GM18511 (cell line): ENCODE data around the gene MTCL1.

Source experiments
- ATAC-seq: cut with Tn5 transposase; IDR thresholded peaks from one replicate; pipeline ENCODE4 v1.9.1; 2021; ENCODE audit warnings: mild to moderate bottlenecking, moderate library complexity; ENCODE audit not compliant: unreplicated experiment

MTCL1 gene

DNA sequence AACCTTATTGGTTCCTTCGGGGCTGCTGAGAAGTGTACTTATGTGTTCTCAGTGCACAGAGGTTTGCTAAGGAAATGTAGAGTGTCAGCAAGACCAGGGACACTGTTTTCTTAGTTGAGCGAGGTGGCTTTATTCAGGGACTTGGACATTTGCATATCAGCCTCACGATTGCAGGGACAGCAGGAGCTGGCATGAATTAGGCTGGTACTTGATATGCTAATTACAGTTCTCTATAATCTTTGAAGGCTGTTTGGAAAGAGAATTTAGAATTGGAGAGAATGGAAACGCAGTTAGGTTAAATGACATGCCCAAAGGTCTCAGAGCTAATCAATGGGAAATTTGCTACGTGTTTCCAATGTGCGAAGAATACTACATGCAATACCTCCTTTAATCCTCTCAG lies 18.7 kb upstream of the MTCL1 start:
- ATAC-seq: no peak

GRCh38 chr18:8688216-8688800 lies 17.0 kb upstream of the MTCL1 start:
- ATAC-seq: no peak

- ATAC-seq: no peak
Observed at GRCh38 chr18:8688816-8689215, 16.5 kb upstream of the MTCL1 start.

DNA sequence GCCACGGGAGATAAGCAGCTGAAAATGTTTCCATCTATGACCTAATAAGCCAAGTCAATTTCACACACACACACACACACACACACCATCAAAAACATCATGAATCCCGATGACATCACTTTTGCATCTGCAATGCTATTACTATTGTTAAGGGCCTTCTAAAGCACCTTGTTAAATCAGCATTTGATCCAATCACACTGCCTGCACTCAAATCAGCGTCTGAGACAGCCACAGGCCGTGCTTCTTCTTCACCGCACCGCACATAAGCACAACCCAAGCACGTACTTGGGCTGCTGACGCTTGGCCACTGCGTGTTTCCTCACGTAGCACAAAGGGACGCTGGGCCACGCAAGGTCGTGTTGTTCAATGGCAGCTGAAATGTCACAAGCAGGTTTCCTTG lies 15.8 kb upstream of the MTCL1 start:
- ATAC-seq: no peak

DNA sequence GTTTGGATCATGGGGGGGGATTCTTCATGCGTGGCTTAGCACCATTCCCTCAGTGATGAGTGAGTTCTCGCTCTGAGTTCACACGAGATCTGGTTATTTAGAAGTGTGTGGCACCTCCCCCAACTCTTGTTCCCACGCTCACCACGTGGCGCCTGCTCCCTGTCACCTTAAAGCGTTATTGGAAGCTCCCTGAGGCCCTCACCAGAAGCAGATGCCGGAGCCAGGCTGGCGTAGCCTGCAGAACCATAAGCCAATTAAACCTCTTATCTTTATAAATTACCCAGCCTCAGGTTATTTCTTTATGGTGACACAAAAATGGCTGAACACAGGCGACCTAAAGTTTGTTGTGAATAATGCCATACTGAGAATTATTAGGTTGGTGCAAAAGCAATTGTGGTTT lies 10.5 kb upstream of the MTCL1 start:
- ATAC-seq: no peak

GRCh38 chr18:8695932-8696517 lies 9.3 kb upstream of the MTCL1 start:
- peak; percentile 75 for ATAC-seq

DNA sequence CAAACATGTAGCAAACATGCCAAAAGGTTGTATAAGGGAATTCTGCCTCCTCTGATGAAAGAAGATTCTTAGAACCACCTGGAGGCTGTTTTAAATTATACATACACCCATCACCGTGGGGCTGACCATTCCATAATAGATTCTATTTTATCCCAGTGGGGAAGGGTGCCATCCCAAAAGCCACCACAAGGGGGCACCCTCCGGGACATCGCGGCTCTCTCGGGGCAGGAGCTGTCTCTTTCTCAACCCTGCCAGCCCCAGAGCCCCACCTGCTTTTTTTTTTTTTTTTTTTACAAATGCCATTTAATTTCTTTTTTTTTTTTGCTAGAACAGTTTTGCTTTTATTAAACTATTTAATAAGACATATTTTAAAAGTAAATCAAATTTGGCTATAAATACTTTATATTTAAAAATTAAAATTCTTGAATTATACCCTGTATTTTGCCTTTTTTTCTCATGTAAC lies 8.6 kb upstream of the MTCL1 start:
- peak; percentile 87 for ATAC-seq

- ATAC-seq: no peak
Observed at GRCh38 chr18:8699126-8699525, 6.2 kb upstream of the MTCL1 start.

GRCh38 chr18:8699948-8700347 lies 5.4 kb upstream of the MTCL1 start:
- ATAC-seq: no peak

GRCh38 chr18:8701546-8702118 lies 3.7 kb upstream of the MTCL1 start:
- ATAC-seq: no peak

- no peak for ATAC-seq
Observed at GRCh38 chr18:8702668-8703067, 2.7 kb upstream of the MTCL1 start.

DNA sequence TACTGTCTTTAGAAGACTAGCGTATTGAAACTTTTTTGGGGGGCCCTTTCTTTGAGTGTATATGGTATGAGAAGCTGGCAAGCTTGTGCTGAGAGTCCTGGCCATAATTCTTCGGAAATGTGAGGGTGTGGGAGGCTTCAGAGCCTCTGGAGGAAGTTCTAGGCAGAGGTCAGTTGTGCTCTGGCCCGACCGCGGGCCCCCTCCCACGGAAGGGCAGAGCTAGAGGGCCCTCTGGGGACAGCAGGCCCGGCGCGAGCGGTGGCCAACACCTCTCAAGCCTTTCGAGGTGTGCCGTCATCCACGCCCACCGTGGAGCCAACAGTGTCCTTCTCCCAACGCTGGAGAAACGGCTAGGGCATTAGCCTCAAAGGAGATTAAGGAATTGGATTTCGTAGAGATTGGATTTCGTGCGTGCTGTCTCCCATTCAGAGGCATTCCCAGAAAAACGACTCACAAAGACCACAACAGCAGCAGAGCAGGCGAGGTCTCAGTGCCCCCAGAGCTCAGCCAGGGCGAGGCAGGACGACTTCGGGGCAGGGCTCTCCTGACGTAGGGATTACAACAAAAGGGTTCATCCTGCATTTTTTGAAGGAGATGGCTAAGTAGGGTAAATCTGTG lies 2.2 kb upstream of the MTCL1 start:
- no peak for ATAC-seq

DNA sequence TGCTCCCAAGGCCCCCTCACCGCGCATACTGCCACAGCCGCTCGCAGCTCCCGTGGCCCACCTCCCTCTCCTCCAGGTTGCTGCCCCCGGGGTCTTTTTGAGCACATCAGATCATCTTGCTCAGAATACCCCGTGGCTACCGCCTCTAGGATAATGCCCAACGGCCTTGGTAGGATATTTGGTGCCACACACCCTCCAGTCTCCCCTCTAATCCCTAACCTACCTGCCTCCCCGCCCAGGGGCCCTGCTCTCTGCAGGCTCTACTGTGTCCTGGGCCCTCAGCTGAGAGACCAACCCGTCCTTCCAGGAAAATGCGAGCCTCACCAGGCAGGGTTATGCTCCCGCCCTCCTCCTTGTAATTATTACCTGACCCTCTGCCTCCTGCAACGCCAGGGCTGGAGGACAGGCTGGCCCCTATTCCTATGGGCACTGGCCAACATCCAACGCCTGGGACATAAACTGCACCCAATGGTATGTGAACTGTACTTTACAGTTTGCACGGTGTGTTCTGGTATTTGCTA lies 1.5 kb upstream of the MTCL1 start:
- ATAC-seq: no peak

DNA sequence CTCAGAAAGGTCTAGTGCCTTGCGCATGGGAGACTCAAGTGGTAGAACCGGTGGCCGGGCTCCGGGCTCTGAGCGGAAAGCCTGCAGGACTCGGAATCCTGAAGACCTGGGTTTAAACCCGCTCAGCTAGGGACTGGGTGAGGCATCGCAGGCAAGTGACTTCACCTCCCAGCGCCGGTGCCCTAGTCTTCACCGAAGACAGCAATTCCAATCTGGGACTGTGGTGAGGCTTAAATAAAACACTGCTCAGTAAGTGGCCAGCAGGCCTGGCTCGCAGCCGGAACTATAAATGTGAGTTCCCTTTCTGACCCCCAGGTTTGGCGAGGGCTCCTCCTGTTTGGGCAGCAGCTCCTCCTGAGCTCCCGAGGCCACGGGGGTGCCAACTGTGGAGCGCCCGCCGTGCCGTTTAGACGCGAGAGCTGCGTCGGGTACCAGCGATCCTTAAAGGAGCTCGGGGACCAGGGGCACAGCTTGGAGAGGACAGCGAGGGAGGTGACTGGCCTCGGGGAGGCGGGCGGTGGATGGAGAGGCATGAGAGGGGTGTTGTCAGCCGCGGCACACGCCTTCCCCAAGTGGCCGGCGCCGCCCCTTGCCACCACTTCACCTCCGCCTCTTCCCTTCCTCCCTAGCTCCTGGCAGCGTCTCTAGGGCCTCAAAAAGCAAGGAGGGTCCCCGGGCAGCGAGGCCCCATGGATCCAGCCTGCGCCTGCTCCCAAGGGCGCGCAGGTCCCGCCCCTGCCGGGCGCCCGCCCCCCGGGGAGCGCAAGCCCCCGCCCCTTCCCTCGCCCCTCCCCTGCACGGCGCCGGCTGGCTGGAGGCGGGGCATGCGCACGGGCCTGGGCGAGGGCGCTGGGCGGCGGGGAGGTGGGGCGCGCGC lies 757 bp upstream of the MTCL1 start:
- ATAC-seq: peak; percentile 89

GRCh38 chr18:8705961-8706790 lies 820 bp downstream of the MTCL1 start:
- ATAC-seq: no peak

DNA sequence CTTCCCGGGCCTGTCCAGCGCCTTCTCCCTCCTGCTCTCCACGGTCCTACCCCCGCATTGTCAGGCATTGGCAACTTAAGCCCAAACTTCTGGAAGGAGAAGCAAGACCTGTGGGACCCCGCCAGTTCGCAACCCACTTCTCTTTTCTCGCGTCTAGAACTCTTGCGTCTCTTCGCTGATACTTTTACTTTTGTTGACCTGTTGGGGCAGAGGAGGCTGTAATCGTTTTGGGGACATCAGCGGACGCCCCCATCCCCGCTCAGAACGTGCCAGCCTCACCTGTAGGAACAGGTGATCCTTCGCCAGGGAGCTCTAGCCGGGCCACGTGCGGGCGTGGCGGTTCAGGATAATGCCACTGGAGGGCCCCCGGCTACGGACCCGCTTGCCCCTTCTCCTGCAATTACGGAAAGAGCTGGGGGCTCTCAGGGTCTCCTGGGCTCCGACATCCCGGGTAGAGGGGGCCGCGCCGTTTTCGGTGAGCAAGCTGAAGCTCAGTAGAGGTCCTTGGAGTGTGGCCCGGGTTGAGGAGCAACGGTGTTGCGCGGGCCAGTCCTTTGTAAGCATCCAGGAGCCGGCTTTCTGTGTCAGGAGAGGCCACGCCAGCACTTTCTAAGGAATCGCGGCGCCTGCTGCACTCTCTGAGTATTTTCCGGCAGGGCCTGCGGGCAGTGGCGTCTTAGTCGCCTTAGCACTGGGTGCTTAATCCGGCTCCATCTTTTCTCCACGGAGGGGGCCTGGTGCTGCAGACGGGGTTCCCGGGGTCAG lies 1.6 kb downstream of the MTCL1 start:
- no peak for ATAC-seq

GRCh38 chr18:8707556-8708300 lies 2.4 kb downstream of the MTCL1 start:
- no peak for ATAC-seq

- no peak for ATAC-seq
Observed at GRCh38 chr18:8708670-8709069, 3.3 kb downstream of the MTCL1 start.
